Esophagus muscularis mucosa (tissue), 3 donors: ENCODE measurements around the gene NECTIN2.

Source experiments
- POLR2A ChIP-seq: fragments of 450-650 bp; IDR thresholded peaks from one replicate; pipeline ENCODE4 v1.6.1; 2017; ENCODE audit warnings: antibody characterized with exemption, moderate library complexity, mild to moderate bottlenecking, low read depth
- POLR2AphosphoS5 ChIP-seq, 2 donors: sonication (generic); formaldehyde crosslinking; IDR thresholded peaks; one replicate each; pipeline ENCODE4 v1.6.1; 2017; ENCODE audit warnings: antibody characterized with exemption in 2 of 2
- TF ChIP-seq, protein P1 (sequence below), 3 experiments: fragments of 200-600 bp in 2 of 3; fragments of 450-650 bp in 1 of 3; sonication (generic) in 2 of 3; IDR thresholded peaks; one replicate each; pipeline ENCODE4 v1.5.1; 2017 to 2019; ENCODE audit warnings: antibody characterized with exemption in 3 of 3, mild to moderate bottlenecking in 2 of 3, moderate library complexity in 1 of 3

DNA sequence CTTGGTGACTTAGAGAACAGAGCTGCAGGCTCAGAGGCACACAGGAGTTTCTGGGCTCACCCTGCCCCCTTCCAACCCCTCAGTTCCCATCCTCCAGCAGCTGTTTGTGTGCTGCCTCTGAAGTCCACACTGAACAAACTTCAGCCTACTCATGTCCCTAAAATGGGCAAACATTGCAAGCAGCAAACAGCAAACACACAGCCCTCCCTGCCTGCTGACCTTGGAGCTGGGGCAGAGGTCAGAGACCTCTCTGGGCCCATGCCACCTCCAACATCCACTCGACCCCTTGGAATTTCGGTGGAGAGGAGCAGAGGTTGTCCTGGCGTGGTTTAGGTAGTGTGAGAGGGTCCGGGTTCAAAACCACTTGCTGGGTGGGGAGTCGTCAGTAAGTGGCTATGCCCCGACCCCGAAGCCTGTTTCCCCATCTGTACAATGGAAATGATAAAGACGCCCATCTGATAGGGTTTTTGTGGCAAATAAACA, 78.2 kb downstream of the NECTIN2 start:
- TF ChIP-seq, protein P1, sequence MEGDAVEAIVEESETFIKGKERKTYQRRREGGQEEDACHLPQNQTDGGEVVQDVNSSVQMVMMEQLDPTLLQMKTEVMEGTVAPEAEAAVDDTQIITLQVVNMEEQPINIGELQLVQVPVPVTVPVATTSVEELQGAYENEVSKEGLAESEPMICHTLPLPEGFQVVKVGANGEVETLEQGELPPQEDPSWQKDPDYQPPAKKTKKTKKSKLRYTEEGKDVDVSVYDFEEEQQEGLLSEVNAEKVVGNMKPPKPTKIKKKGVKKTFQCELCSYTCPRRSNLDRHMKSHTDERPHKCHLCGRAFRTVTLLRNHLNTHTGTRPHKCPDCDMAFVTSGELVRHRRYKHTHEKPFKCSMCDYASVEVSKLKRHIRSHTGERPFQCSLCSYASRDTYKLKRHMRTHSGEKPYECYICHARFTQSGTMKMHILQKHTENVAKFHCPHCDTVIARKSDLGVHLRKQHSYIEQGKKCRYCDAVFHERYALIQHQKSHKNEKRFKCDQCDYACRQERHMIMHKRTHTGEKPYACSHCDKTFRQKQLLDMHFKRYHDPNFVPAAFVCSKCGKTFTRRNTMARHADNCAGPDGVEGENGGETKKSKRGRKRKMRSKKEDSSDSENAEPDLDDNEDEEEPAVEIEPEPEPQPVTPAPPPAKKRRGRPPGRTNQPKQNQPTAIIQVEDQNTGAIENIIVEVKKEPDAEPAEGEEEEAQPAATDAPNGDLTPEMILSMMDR (IDR thresholded peaks at IDR 0.05): no peak
- no peak for TF ChIP-seq POLR2A
- TF ChIP-seq POLR2AphosphoS5 (IDR thresholded peaks at IDR 0.05): no peak
